ENCODE results near the gene SELENOF.

DNA sequence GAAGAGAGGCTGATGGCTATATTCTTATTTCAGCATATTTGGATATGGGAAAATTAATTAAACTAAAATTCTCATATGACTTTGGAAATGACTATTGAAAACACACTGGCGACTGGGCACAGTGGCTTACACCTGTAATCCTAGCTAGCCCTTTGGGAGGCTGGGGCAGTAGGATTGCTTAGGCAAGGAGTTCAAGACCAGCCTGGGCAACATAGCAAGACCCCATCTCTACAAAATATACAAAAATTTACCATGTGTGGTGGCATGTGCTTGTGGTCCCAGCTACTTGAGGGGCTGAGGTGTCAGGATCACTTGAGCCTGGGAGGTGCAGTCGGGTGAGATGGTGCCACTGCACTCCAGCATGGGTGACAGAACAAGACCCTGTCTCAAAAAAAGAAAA, 26.7 kb upstream of the SELENOF start:
- TF ChIP-seq POLR2A (IDR thresholded peaks at IDR 0.05; ENCODE audit: low read length) (no peak), GATA1 (IDR thresholded peaks at IDR 0.05; ENCODE audit: low read depth, low read length) (no peak)

Measured in erythroblast (primary cell).